ENCODE measurements around the gene MCHR1.

GRCh38 chr22:40685406-40685805 is 6.1 kb downstream of the MCHR1 start:
- TF ChIP-seq EZH2 (IDR thresholded peaks at IDR 0.05; ENCODE audit: low read length, missing control alignments) (no peak), CTCF (conservative IDR thresholded peaks at IDR 0.05 in 1 of 2, IDR thresholded peaks at IDR 0.05 in 1 of 2; ENCODE audit: low read depth in 1 of 2, low read length in 2 of 2) (no peak)

Measured in fibroblast of lung (primary cell).